ENCODE measurements around the gene CCDC159. TPM values are rescaled to one million over a fixed set of nuclear protein-coding genes. Genes with fewer than 3 reads are reported as not detected.

The CCDC159 gene
- total and polyA plus RNA-seq, 2 donors (not counting 1 experiment from before 2014, with no cell fraction given) = 57.5 to 128 TPM

DNA sequence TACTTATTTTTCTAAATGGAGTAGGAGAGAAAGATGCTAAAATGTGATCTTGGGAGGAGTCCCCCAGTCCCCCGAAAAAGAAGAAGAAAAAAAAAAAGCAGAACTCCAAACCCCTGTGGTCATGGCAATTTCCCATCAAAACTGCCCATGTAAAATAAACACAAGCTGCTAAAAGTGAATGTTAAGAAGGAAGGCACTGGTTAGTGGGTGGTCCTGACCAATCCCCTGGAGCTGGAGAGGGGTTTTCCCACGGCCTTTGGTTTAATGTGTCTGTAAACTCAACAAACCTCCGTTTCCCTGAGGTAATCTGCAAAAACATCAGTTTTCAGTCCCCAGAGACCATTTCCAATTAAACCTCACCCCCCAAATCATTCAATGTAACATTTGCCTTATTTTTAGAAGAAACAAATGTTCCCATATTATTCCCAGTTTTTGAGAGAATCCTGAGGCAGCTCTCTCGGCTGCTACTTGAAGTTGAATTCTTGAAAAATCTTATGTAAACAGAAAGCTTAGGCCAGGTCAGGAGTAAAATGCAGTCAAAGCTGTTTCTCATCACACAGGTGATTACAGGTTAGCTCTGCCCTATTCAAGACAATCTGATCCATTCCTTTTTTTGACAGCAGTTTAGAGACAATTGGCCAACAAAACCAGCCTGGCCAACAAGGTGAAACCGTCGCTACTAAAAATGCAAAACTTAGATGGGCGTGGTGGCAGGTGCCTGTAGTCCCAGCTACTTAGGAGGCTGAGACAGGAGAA is 23.9 kb upstream of the CCDC159 start:
- Histone ChIP-seq H3K27ac (ENCODE audit: low read length in 2 of 2) (no peak overlapping the region), H3K27me3 (replicated peaks in 1 of 4; ENCODE audit: control extremely low read depth in 1 of 4, control insufficient read depth in 3 of 4, insufficient read depth in 4 of 4, low read length in 3 of 4) (peaks cover 0 to 5% (median 0%) of the 10 kb centered on the region in 4 experiments), H3K4me3 (ENCODE audit: control extremely low read depth in 1 of 5, extremely low read depth in 1 of 5, insufficient read depth in 1 of 5, low read depth in 2 of 5, low read length in 4 of 5) (no peak overlapping the region), H3K9ac (ENCODE audit: low read length) (no peak overlapping the region), H4K20me1 (ENCODE audit: control insufficient read depth, insufficient read depth, low read length, poor library complexity, severe bottlenecking) (no peaks in the 10 kb centered on the region), H2AFZ (ENCODE audit: insufficient read depth, low read depth, low read length, poor library complexity, severe bottlenecking) (no peak overlapping the region), H3K36me3 (replicated peaks in 1 of 2; ENCODE audit: control extremely low read depth in 1 of 2, control insufficient read depth in 1 of 2, extremely low read depth in 1 of 2, insufficient read depth in 2 of 2, low read length in 1 of 2) (peaks cover 0 to 1% of the 10 kb centered on the region in 2 experiments), H3K9me3 (ENCODE audit: control extremely low read depth in 1 of 3, control insufficient read depth in 2 of 3, insufficient read depth in 1 of 3, low read length in 2 of 3) (peaks cover 0 to 5% (median 0%) of the 10 kb centered on the region in 3 donors), H3K4me2 (replicated peaks; ENCODE audit: low read depth, low read length, poor library complexity, severe bottlenecking) (peak overlapping the region; percentile 1), H3K4me1 (ENCODE audit: control insufficient read depth in 2 of 2, insufficient read depth in 2 of 2, low read length in 2 of 2) (peaks cover 31 to 47% of the 10 kb centered on the region in 2 donors), H3K79me2 (ENCODE audit: control insufficient read depth, insufficient read depth, low read length) (no peaks in the 10 kb centered on the region)
- intact Hi-C loops (cut with micrococcal nuclease) = no loop called here
- no peak for TF ChIP-seq EZH2 (IDR thresholded peaks at IDR 0.05; ENCODE audit: borderline replicate concordance, insufficient read depth, low read depth, low read length, poor library complexity, severe bottlenecking)
- TF ChIP-seq, protein P1, sequence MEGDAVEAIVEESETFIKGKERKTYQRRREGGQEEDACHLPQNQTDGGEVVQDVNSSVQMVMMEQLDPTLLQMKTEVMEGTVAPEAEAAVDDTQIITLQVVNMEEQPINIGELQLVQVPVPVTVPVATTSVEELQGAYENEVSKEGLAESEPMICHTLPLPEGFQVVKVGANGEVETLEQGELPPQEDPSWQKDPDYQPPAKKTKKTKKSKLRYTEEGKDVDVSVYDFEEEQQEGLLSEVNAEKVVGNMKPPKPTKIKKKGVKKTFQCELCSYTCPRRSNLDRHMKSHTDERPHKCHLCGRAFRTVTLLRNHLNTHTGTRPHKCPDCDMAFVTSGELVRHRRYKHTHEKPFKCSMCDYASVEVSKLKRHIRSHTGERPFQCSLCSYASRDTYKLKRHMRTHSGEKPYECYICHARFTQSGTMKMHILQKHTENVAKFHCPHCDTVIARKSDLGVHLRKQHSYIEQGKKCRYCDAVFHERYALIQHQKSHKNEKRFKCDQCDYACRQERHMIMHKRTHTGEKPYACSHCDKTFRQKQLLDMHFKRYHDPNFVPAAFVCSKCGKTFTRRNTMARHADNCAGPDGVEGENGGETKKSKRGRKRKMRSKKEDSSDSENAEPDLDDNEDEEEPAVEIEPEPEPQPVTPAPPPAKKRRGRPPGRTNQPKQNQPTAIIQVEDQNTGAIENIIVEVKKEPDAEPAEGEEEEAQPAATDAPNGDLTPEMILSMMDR (IDR thresholded peaks at IDR 0.05) = no peak
- DNase-seq (no peak), ATAC-seq (ENCODE audit: low read depth) (no peak)
- Mint-ChIP-seq H3K27me3 (no peaks in the 10 kb centered on the region), H3K9me3 (ENCODE audit: insufficient read depth) (no peaks in the 10 kb centered on the region), H3K4me1 (peaks cover 43% of the 10 kb centered on the region), H3K27ac (no peak overlapping the region), H3K4me3 (no peak overlapping the region)
- ChIA-PET POLR2A (no interaction called here), CTCF (interaction anchor here (0.6 to 2.1 kb wide), 7 partner anchors 10 to 130 kb away, joined by 3 to 6 read pairs (median 4); no protein-coding TSS in a partner anchor)
- 39% methylated on average over 4 of the region's 7 CpGs for WGBS (ENCODE audit: insufficient coverage)

DNA sequence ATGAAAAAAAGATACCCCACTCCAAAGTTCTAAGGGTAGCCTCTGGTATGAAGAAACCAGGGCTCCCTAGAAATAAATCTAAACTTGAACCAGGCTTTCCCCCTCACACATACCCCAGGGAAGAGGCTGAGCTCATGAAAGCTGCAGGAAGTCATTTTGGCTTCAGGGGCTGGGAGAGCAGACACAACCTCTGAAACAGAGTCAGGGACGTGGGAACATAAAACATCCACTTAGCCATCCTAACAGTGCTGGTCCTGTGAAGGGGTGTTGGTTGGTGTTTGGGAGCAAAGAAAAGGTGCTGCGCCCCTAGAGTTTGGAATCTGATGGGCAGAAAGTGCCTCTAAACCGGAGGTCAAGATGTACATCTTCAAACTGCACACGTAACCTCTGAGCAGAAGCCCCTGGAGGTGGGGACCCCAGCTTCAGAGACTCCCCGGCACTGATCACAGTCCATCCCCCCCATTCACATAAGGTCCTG is 22.7 kb upstream of the CCDC159 start:
- CTCF ChIA-PET = interaction anchor here (1.0 to 2.1 kb wide), 5 partner anchors 8 to 60 kb away, joined by 3 to 10 read pairs (median 4); no protein-coding TSS in a partner anchor
- H3K4me2 ChIP-seq (replicated peaks; ENCODE audit: low read depth, low read length, poor library complexity, severe bottlenecking) = peak overlapping the region; percentile 72
- no peak for ATAC-seq (ENCODE audit: low read depth)

More for the DNA sequence above, 22.7 kb upstream of the CCDC159 start:
- Mint-ChIP-seq H3K27ac (no peak overlapping the region), H3K27me3 (no peaks in the 10 kb centered on the region), H3K4me3 (peak overlapping the region; percentile 75), H3K4me1 (peaks cover 40% of the 10 kb centered on the region), H3K9me3 (ENCODE audit: insufficient read depth) (no peaks in the 10 kb centered on the region)
- Histone ChIP-seq H3K36me3 (replicated peaks in 1 of 2; ENCODE audit: control extremely low read depth in 1 of 2, control insufficient read depth in 1 of 2, extremely low read depth in 1 of 2, insufficient read depth in 2 of 2, low read length in 1 of 2) (peaks cover 0 to 1% of the 10 kb centered on the region in 2 experiments), H3K27ac (ENCODE audit: low read length in 2 of 2) (peak overlapping the region in 1 of 2 donors; percentile 61), H3K4me3 (ENCODE audit: control extremely low read depth in 1 of 5, extremely low read depth in 1 of 5, insufficient read depth in 1 of 5, low read depth in 2 of 5, low read length in 4 of 5) (peak overlapping the region in 1 of 5 experiments; percentile 21), H3K9me3 (ENCODE audit: control extremely low read depth in 1 of 3, control insufficient read depth in 2 of 3, insufficient read depth in 1 of 3, low read length in 2 of 3) (peaks cover 0 to 5% (median 0%) of the 10 kb centered on the region in 3 donors), H3K79me2 (ENCODE audit: control insufficient read depth, insufficient read depth, low read length) (no peaks in the 10 kb centered on the region), H2AFZ (ENCODE audit: insufficient read depth, low read depth, low read length, poor library complexity, severe bottlenecking) (peak overlapping the region; percentile 56), H3K27me3 (replicated peaks in 1 of 4; ENCODE audit: control extremely low read depth in 1 of 4, control insufficient read depth in 3 of 4, insufficient read depth in 4 of 4, low read length in 3 of 4) (peaks cover 0 to 5% (median 0%) of the 10 kb centered on the region in 4 experiments), H3K4me1 (ENCODE audit: control insufficient read depth in 2 of 2, insufficient read depth in 2 of 2, low read length in 2 of 2) (peaks cover 31 to 43% of the 10 kb centered on the region in 2 donors), H3K9ac (ENCODE audit: low read length) (no peak overlapping the region), H4K20me1 (ENCODE audit: control insufficient read depth, insufficient read depth, low read length, poor library complexity, severe bottlenecking) (no peaks in the 10 kb centered on the region)
- intact Hi-C loops (cut with micrococcal nuclease) = no loop called here
- TF ChIP-seq EZH2 (IDR thresholded peaks at IDR 0.05; ENCODE audit: borderline replicate concordance, insufficient read depth, low read depth, low read length, poor library complexity, severe bottlenecking) = no peak
- TF ChIP-seq, protein P1 (IDR thresholded peaks at IDR 0.05) = no peak
- DNase-seq = no peak
- 43% methylated on average over 5 of the region's 5 CpGs for WGBS (ENCODE audit: insufficient coverage)
- POLR2A ChIA-PET = interaction anchor here (0.6 kb wide), 1 partner anchor 51 kb away, joined by 3 read pairs; the partner anchor contains the start of gene SWSAP1

Data from B cell (primary cell).